Astrocyte of the cerebellum (primary cell): ENCODE data around the gene SLC34A3.

Experiments
- DNase-seq: peaks from one replicate; pipeline ENCODE4 v3.0.0-alpha.2; 2011; ENCODE audit warnings: low read depth
- H3K4me3 ChIP-seq: 2 replicates; pipeline ENCODE4 v1.5.1; 2011; ENCODE audit warnings: mild to moderate bottlenecking, low read depth, low read length, moderate library complexity
- CTCF ChIP-seq: IDR thresholded peaks from 2 replicates; pipeline ENCODE4 v1.5.1; 2012; ENCODE audit warnings: low read length, low read depth, moderate library complexity, mild to moderate bottlenecking; ENCODE audit errors: missing control alignments
- in situ Hi-C: cut with HindIII; loops from 2 replicates; pipeline ENCODE4 v1.10.0; 2017; ENCODE audit warnings: low sequenced_read_pairs

The SLC34A3 gene

GRCh38 chr9:137217276-137218211, 13.2 kb upstream of the SLC34A3 start:
- in situ Hi-C loops = no loop called here
- DNase-seq = no peak
- H3K4me3 ChIP-seq = no peak overlapping the region
- TF ChIP-seq CTCF = no peak

- DNase-seq = no peak
- in situ Hi-C loops = no loop called here
- no peak for TF ChIP-seq CTCF
- H3K4me3 ChIP-seq = no peak overlapping the region
Observed at GRCh38 chr9:137218212-137218753, 12.4 kb upstream of the SLC34A3 start.

GRCh38 chr9:137218754-137219271, 11.9 kb upstream of the SLC34A3 start:
- no peak for DNase-seq
- in situ Hi-C loops = no loop called here
- TF ChIP-seq CTCF = no peak
- no peak overlapping the region for H3K4me3 ChIP-seq

- no peak for DNase-seq
- in situ Hi-C loops = no loop called here
- no peak for TF ChIP-seq CTCF
- H3K4me3 ChIP-seq = no peak overlapping the region
Observed at GRCh38 chr9:137219757-137220316, 10.9 kb upstream of the SLC34A3 start.

GRCh38 chr9:137220317-137221094, 10.2 kb upstream of the SLC34A3 start:
- DNase-seq = no peak
- no peak for TF ChIP-seq CTCF
- in situ Hi-C loops = no loop called here
- no peak overlapping the region for H3K4me3 ChIP-seq

- in situ Hi-C loops = no loop called here
- H3K4me3 ChIP-seq = no peak overlapping the region
- no peak for DNase-seq
- TF ChIP-seq CTCF = no peak
Observed at GRCh38 chr9:137221095-137221505, 9.6 kb upstream of the SLC34A3 start.
